ELR (cell line): Measurements from ENCODE around the gene C2orf81.
"Not testable (repeated sequence)": the region's sequence is repeated elsewhere in the genome, so short reads cannot be mapped to it uniquely, and the experiment has no call there.

Experiments
- DNase-seq: peaks from one replicate; pipeline ENCODE4 v3.0.0-alpha.2; 2015; ENCODE audit warnings: low read depth

C2orf81 gene

DNA sequence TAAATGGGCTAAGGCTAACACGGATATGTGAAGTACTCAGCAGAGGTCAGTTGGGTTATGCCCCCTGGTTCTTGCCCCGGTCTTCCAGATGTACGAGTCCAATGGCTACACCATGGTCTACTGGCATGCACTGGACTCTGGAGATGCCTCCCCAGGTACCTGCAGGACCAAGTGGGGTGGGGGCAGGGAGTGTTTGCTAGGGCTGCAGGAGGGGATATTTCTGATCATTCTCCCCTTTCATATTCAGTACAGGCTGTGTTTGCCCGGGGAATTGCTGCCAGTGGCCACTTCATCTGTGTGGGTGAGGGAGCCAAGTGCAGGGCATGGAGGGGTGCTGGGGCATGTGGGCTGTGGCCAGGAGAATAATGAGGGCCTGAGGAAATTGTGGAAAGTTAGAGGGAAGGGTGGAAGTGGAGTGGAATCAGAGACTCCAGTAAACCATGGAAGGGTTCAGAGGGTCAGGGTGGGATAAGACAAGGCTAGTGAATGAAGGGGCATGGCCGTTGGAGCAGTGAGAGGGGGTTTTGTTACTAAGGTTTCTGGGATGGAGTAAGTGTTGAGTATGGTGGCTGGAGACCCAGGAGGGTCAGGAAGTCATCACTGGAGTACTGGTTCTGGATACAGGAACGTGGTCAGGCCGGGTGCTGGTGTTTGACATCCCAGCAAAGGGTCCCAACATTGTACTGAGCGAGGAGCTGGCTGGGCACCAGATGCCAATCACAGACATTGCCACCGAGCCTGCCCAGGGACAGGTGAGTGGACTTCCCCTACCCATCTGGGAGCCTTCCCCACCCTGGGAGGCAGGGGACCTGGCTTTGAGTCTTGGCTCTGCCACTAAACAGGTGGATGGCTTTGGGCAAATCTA lies 2.0 kb upstream of the C2orf81 start:
- DNase-seq, result no peak

DNA sequence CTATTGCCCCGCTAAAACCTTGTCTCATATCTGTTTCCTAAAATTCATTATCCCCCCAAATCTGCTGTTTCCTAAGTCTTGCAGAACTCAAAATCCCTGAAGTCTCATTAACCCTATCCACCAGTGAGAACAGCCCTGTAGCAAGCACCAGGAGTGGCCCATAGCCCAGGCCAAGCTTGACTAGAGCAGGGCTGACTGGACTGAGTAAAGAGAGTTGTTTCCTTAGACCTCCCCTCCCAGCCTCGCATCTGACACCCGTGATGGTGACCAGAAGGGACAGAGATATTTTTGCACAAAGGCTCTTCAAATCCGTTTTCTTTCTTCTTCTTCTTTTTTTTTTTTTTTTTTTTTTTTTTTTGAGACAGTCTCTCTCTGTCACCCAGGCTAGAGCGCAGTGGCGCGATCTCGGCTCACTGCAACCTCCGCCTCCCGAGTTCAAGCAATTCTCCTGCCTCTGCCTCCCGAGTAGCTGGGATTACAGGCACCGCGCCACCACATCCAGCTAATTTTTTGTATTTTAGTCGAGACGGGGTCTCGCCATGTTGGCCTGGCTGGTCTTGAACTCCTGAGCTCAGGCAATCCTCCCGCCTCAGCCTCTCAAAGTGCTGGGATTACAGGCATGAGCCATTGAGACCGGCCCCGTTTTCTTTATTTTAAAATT lies 846 bp downstream of the C2orf81 start:
- DNase-seq, result not testable (repeated sequence)

DNA sequence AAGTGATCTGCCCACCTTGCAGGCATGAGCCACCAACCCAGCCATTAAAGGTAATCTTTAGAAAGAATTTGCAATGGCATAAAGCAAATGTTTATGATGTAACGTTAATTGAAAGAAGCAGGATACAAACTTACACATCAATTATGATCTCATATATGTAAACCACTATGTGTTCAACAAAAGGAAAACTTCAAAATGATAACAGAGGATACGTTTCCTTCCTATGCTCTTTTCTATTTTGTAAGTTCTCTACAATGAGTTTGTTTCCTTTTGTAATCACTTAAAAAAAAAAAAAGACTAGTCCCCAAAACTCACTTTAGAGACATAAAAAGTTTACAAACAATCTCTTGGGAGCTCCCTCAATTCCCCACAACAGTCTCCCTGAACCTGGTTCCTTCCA lies 1.4 kb downstream of the C2orf81 start:
- DNase-seq, result no peak

DNA sequence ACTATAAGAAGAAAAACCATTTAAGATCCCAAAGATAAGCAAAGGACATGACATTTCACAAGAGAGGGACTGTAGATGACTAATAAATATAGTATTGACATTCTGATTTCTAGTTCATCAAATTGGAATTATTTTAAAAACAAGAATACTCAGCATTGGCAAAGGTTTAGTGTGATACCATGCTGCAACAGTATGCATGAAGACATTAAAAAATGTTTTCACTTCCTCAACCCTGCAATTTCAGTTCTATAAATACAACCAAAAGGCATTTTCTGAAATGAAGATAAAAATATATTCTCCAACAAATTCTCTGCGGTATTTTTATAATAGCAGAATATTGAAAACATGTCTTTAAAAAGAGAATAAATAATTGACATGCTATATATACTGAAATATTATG lies 2.1 kb downstream of the C2orf81 start:
- no peak for DNase-seq

DNA sequence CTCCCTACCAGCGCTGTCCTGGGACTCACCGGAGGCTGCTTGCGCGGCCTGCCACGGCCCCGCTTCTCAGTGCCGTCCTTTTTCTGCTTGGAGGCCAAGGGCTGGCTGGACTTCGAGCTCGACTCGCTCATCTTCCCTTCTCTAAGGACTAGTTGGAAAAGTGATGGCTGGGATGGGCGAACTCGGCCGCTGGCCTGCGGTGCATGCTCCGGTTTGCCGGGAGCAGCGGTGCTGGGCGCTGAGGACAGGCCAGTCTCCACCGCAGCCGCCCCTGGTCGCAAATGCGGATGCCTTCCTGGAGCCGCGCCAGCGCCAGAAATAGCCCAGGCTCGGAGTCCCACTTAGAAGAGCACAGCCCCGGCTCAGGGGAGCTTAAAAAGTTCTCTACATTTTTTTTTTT lies 3.1 kb downstream of the C2orf81 start:
- no peak for DNase-seq

DNA sequence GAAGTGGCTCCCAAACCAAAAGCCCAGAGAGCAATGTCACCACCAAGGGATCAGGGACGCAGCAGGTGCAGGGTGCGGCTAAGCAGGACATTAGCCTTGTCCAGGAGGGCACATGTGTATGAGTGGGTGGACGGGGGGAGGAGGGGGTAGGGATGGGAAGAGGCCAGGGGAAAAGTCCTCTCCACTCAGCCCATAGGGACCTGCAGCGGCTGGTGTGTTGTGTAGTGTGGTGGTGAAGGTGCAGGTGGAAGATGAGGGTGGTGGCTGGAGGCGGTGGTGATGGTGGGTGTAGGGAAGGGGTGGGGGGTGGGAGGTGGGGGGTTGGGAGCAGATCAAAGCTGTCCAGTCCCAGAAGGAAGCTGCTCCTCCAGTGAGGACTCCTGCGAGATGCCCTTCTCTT lies 3.7 kb downstream of the C2orf81 start:
- no peak for DNase-seq

DNA sequence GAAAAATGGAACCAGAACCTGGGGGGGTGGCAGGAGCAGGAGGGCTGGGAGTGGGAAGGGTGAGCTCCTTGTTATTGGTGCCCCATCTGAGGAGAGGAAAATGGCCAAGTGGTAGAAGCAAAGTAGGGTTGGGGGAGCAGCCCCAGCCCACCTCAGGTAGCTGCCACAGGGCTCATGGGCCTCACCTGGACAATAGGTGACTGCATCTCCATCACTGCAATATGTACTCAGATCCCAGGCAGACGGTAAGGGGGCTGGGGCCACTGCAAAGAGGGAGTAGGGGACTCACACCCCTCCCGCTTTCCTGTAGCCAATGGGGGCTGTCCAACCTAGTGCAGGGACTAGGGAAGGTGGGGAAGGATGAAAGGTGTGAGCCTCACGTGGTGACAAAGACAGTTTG lies 4.2 kb downstream of the C2orf81 start:
- DNase-seq, result no peak

DNA sequence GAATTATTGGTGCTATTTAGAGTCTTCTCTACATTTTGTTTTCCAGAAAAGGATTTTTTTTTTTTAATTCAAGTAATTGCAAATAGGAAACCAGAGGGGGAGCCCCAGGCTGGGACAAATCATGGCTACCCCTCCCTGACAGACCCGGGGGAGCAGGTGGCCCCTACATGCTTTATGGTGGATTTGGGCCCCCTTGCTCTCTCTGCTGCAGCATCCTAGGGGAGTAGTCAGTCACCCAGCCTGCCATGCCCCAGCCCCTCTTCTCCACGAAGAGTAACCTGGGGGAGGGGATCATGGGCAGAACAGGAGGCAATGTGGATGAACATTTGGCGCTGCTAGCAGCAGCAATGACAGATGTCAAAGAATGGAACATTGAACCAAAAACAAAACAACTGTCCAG lies 4.6 kb downstream of the C2orf81 start:
- DNase-seq, result no peak

DNA sequence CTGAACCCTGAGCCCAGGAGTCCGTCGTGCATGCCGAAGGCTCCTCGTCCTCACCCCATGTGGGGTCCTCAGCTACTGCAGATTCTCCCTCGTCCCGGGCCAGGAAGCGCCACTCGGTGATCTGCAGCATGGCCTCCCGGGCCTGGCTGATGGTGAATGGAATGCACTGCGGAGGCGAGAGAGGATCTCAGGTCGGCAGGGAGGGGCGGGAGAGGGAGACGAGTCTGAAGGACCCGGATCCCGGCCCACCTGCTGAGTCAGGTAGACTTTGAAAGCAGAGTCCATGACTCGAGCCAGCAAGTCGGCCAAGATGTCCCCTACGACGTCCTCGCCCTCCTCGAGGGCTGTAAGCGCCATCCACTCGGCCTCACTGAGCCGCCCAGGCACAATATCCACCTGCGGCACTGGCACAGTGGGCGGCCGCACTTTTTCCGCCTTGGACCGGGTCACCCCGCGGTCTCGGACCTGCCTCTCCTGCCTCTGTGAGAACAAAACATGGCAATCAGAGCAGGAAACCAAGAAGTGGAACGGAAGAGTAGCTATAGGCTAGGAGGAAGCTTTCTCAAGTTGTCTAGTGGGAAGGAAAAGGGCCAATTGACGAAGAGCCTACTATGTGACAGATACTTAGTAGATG lies 5.5 kb downstream of the C2orf81 start:
- DNase-seq, result no peak

DNA sequence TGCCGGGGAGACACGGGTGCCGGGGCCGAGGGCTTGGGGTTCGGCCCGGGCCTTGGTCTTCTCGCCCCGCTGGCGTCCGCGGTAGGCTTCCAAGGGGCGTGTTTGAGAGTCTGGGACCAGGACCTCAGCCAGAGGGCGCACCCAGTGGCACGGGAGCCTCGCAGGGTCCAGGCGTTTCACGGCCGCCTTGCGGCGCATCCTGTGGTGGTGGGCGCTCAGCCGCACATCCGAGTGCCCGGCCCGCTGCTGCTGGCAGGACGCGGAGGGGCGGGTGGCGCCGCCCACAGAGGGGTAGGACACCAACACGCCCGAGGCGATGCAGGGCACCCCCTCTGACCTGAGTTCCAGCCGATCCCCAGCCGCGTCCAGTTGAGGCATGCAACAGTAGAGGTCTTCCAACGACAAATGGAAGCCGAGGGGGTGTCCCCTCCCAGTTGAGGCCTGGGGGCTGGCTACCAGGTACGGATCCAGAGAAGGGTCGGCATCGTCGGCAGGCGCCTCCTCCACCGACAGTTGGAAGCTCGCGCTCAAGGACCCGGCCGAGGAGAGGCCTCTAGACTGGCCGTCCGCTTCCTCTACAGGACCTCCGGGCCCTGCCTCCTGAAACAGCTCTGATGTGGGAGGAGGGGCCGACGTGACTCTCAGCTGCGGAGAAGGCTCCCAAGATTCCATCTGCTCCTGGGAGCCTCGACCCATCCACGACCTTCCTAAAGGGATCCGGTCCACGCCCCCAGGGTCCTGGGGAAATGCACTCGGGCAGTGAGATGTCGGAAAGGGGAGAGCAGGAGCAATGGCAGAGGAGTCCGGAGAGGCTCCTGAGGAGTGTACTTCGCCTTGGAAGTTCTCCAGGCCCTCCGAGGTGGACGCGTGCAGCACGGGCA lies 6.3 kb downstream of the C2orf81 start:
- DNase-seq, result peak; percentile 25

DNA sequence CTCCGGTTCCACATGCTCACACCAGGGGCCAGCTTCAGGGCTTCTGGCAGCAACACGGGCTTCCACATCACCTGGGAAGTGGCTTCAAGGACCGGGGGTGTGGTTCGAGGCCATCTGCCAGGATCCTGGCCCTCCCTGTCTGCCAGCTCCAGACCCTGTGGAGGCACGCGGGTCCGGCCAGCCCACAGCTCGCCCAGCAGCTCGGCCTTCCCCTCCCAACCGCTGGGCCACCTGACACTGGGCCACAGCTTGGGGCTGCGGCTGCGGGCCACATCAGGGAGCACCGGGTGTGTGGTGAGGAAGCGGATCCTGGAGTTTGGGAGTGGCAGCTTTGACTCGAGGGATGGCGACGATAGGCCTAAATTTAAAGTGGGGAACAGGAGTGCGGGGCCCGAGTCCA lies 7.0 kb downstream of the C2orf81 start:
- DNase-seq, result no peak

DNA sequence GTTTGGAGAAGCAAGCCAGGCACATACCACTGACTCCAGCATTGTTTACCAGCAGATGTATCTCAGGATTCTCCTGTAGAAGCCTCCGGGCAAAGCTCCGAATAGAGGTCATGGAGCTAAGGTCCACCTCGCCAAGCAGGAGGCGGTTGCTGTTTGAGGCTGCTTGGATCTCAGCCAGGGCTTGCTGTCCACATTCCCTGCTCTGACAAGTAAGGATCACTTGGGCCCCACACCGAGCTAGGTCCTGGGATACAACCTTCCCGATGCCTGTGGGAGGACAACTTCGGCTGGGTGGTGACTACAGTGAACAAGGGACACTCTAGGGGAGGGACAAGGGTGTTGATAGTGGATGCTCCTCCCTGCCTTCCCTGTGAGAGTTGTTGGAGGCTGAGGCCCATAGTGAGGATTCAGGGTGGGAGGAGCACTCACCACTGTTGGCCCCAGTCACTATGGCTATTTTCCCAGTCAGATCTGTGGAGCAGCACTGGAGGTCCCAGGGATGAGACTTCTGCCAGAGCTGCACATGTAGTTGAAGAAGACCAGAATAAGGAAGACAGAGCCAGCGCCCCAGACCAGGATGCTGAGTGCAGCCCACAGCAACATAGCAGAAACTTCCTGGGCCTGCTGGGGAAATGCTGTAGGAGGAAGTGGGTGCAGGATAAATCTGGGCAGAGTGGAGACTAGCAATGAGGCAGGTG lies 8.3 kb downstream of the C2orf81 start:
- no peak for DNase-seq

DNA sequence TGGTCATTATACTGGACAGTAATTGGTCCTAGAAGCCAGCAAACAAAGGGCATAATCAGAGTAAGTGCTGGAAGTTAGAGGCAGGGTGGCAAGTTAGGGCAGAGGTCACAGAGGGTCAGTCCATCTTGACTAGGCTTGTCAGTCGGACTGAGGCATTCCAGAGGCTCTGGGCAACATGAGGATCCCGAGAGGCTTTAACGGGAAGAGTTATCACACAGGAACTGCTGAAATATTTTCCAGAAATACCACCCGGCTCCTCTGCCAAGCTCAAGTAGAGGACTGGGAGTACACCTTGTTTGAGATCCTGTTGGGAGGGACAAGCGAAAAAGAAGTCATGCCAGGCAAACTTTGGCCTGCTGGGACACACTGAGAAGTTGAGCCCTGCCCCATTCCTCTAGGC lies 13.7 kb downstream of the C2orf81 start:
- DNase-seq, result no peak

DNA sequence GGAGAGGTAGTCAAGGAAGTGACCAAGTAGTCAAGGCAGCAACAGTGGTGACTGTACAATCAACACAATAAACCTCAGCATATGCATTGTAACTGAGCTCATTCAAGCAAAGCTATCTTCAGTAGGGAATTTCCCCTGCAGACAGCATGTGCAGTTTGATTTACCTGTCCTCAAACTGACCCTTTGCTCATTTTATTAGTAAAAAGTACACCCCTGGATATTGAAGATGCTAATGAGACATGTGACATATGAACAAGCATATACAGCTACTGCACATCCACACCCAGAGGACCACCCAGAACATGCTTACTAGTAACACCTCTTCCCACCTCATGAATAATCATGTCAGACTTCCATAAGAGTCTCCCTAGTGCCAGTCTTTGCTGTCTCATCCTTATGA lies 15.4 kb downstream of the C2orf81 start:
- peak; percentile 77 for DNase-seq

DNA sequence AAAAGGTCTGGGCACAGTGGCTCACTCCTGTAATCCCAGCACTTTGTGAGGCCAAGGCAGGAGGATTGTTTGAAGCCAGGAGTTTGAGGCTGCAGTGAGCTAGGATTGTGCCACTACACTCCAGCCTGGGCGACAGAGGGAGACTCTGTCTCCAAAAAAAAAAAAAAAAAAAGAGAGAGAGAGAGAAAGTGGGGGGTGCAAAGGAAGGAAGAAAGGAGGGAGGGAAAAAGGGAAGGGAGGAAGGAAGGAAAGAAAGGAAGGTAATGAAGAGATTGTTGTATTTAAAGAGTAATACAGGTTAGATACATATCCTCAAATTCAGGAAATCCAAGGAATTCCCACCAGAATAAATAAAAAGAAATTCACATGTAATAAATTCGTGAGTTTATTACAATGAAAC lies 19.5 kb downstream of the C2orf81 start:
- no peak for DNase-seq

DNA sequence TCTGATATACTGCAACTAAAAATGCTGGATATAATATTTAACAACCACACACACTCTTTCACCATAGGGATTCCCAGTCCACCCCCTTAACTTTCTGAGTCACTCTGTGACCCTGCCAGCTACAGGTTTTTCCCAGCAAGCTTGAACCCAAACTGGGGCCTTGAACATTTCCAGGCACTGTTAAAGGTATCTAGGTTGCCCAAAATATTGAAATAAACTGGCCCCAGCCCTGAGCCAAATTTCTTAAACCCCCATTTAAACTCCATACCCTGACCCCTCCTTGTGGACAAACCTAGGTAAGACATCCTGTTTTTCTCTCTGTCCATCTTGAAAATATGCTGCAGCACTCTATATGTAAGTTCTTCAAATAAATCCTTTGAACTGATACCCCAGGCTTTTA lies 21.6 kb downstream of the C2orf81 start:
- DNase-seq, result peak; percentile 59

DNA sequence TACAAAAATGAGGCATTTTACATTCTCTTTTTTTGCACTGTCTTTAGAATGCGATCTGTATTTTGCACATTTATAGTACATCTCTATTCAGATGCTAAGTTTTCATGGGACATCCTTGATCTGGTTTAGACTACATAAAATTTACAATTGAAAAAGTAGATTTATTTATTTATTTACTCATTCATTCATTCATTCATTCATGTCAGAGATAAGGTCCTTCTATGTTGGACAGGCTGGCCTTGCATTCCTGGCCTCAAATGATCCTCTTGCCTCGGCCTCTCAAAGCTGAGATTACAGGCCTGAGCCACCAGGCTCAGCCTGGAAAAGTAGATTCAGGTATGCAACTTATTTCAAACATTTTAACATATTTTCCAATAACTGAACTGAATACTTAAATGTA lies 25.3 kb downstream of the C2orf81 start:
- DNase-seq, result no peak

DNA sequence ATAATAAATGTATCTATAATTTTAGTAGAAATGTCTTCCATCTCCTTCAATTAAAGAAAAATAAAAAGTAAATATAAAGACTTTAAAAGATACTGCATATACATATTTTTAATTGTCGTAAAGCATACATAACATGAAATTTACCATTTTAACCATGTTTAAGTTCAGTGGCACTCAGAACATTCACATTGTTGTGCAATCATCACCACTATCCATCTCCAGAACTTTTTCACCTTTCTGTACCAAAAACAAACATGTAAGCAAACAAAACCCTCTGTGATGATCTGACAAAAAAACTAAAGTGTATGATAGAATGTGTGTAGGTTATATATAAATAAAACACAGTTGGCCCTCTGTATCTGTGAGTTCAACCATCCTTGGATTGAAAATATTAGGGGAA lies 27.9 kb downstream of the C2orf81 start:
- no peak for DNase-seq

DNA sequence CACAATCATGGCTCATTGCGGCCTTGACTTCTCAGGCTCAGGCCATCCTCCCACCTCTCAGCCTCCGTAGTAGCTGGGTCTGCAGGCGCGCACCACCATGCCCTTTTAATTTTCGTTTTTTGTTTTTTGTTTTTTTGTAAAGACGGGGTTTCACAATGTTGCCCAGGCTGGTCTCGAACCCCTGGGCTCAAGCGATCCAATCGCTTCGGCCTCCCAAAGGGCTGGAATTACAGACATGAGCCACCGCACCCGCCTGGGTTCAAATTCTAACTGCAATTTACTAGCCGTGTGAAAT lies 29.0 kb downstream of the C2orf81 start:
- no peak for DNase-seq

DNA sequence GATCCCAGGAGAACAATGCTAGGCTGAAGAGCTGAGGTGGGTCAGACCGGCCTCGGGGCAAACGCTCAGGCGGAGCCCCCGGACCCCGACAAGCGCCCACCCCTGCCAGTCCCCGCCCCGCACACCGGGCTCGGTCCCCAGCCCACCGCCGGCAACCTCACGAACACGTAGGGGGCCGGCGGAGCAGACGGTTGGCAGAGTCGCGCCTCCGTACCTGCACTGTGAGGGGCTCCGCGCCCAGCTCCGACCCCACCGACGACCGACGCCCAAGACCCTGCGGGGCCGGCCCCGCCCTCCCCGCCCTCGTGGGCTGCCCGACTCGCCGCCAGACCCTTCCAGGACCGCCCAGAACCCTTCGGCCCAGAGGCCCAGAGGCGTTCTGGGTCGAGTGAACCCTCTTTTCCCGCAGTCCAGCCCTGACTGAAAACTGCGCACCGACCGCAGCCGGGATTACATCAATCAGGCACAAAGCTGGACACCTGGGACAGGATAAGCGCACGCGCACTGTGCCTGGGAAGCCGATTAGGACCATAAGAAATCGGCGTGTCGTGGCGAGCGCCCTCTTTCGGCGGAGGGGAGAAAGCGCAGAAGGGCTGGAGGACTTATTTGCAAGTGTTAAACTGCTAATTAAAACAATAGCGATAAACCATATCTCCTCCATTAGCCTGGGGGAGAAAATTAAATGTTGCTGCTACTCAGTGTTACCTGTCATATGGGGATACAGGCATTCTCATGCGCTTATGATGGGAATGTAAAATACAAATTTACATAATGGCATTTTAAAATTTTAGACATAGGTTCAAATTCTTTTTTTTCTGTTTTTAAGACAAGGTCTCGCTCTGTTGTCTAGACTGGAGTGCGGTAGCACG lies 29.6 kb downstream of the C2orf81 start:
- DNase-seq, result peak; percentile 90

DNA sequence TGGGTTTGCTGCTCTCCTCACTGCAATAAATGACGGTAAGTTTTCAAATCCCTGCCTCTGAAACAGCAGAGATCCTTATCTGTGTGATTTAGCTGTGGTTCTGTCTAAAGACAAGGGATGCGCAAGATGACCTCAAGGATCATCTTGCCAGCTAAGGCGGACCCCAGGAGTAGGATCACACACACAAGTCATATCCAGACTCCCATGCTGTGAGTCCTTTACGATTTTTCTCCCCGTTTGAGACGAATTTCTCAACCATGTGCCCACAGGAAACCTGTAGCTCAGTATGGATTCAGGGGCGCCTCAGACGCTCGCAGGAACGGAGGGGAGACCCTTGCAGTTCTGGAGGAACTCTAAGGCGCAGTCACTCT lies 30.2 kb downstream of the C2orf81 start:
- peak; percentile 62 for DNase-seq
